Measurements from ENCODE around the gene CDT1. TPM values are rescaled to one million over a fixed set of nuclear protein-coding genes. Genes with fewer than 3 reads are reported as not detected.

CDT1 gene
- total RNA-seq, 4 donors from 2014 or later, result 4.7 to 25.7 (median 10.7) TPM

- TF ChIP-seq POLR2AphosphoS5 (IDR thresholded peaks at IDR 0.05) (no peak), POLR2A (IDR thresholded peaks at IDR 0.05) (no peak), CTCF (IDR thresholded peaks at IDR 0.05) (no peak), EP300 (IDR thresholded peaks at IDR 0.05) (no peak)
- H3K36me3 ChIP-seq, result peaks cover 33% of the 10 kb centered on the region
- H3K27me3 ChIP-seq, result no peaks in the 10 kb centered on the region
- no peak overlapping the region for H3K27ac ChIP-seq
- H3K4me1 ChIP-seq, result peaks cover 13% of the 10 kb centered on the region
- H3K4me3 ChIP-seq, result no peak overlapping the region
- no peaks in the 10 kb centered on the region for H3K9me3 ChIP-seq
- DNase-seq (ENCODE audit: low spot score in 2 of 2), result no peak
- 92% methylated on average over 11 of the region's 11 CpGs for WGBS
These were observed 26.7 kb downstream of the CDT1 start for GRCh38 chr16:88830258-88830657.

GRCh38 chr16:88830783-88831182 lies 27.2 kb downstream of the CDT1 start:
- peaks cover 38% of the 10 kb centered on the region for H3K36me3 ChIP-seq
- H3K27me3 ChIP-seq, result no peaks in the 10 kb centered on the region
- WGBS, result 98% methylated on average over 7 of the region's 14 CpGs
- H3K4me1 ChIP-seq, result peaks cover 9% of the 10 kb centered on the region
- DNase-seq (ENCODE audit: low spot score in 2 of 2), result no peak
- no peak for TF ChIP-seq POLR2A (IDR thresholded peaks at IDR 0.05)
- no peak for TF ChIP-seq EP300 (IDR thresholded peaks at IDR 0.05)
- TF ChIP-seq POLR2AphosphoS5 (IDR thresholded peaks at IDR 0.05), result no peak
- TF ChIP-seq CTCF (IDR thresholded peaks at IDR 0.05), result no peak
- H3K9me3 ChIP-seq, result no peaks in the 10 kb centered on the region
- H3K4me3 ChIP-seq, result no peak overlapping the region
- no peak overlapping the region for H3K27ac ChIP-seq

GRCh38 chr16:88831838-88832237 lies 28.2 kb downstream of the CDT1 start:
- WGBS, result 80% methylated on average over 9 of the region's 13 CpGs
- H3K36me3 ChIP-seq, result peaks cover 30% of the 10 kb centered on the region
- no peak overlapping the region for H3K27ac ChIP-seq

GRCh38 chr16:88833086-88833485 lies 29.5 kb downstream of the CDT1 start:
- Histone ChIP-seq H3K36me3 (peaks cover 26% of the 10 kb centered on the region), H3K4me3 (no peak overlapping the region), H3K27ac (no peak overlapping the region), H3K4me1 (no peaks in the 10 kb centered on the region), H3K27me3 (no peaks in the 10 kb centered on the region), H3K9me3 (no peaks in the 10 kb centered on the region)
- TF ChIP-seq POLR2A (IDR thresholded peaks at IDR 0.05), result no peak
- no peak for TF ChIP-seq EP300 (IDR thresholded peaks at IDR 0.05)
- no peak for TF ChIP-seq CTCF (IDR thresholded peaks at IDR 0.05)
- no peak for TF ChIP-seq POLR2AphosphoS5 (IDR thresholded peaks at IDR 0.05)
- no peak for DNase-seq (ENCODE audit: low spot score in 2 of 2)
- WGBS, result 93% methylated on average over 13 of the region's 13 CpGs

More at GRCh38 chr16:88831838-88832237, 28.2 kb downstream of the CDT1 start:
- Histone ChIP-seq H3K4me1 (peaks cover under 1% of the 10 kb centered on the region), H3K9me3 (no peaks in the 10 kb centered on the region), H3K27me3 (no peaks in the 10 kb centered on the region), H3K4me3 (no peak overlapping the region)
- TF ChIP-seq POLR2A (IDR thresholded peaks at IDR 0.05) (no peak), CTCF (IDR thresholded peaks at IDR 0.05) (no peak), POLR2AphosphoS5 (IDR thresholded peaks at IDR 0.05) (no peak), EP300 (IDR thresholded peaks at IDR 0.05) (no peak)
- no peak for DNase-seq (ENCODE audit: low spot score in 2 of 2)

GRCh38 chr16:88834670-88835069 lies 31.1 kb downstream of the CDT1 start:
- no peak overlapping the region for H3K27ac ChIP-seq
- no peak for DNase-seq (ENCODE audit: low spot score in 2 of 2)
- peaks cover 36% of the 10 kb centered on the region for H3K36me3 ChIP-seq
- H3K4me3 ChIP-seq, result no peak overlapping the region
- TF ChIP-seq POLR2AphosphoS5 (IDR thresholded peaks at IDR 0.05) (no peak), POLR2A (IDR thresholded peaks at IDR 0.05) (no peak), EP300 (IDR thresholded peaks at IDR 0.05) (no peak), CTCF (IDR thresholded peaks at IDR 0.05) (no peak)
- H3K27me3 ChIP-seq, result no peaks in the 10 kb centered on the region
- H3K9me3 ChIP-seq, result no peaks in the 10 kb centered on the region
- 80% methylated on average over 1 of the region's 13 CpGs for WGBS
- no peaks in the 10 kb centered on the region for H3K4me1 ChIP-seq
